ENCODE data around the gene ERICH6B.

Gene ERICH6B

GRCh38 chr13:45546410-45546765 is 69.2 kb downstream of the ERICH6B start:
- no peak for TF ChIP-seq CTCF (IDR thresholded peaks at IDR 0.05; ENCODE audit: low read depth, low read length)
- no peak overlapping the region for H3K27ac ChIP-seq
- no peaks in the 10 kb centered on the region for H3K36me3 ChIP-seq
- DNase-seq, result no peak
- H3K9me3 ChIP-seq (ENCODE audit: severe bottlenecking), result no peaks in the 10 kb centered on the region
- H3K27me3 ChIP-seq (ENCODE audit: insufficient read depth, low read depth, severe bottlenecking), result no peaks in the 10 kb centered on the region
- H3K4me3 ChIP-seq (ENCODE audit: low read depth, low read length), result no peak overlapping the region

- Histone ChIP-seq H3K27me3 (ENCODE audit: insufficient read depth, low read depth, severe bottlenecking) (no peaks in the 10 kb centered on the region), H3K36me3 (no peaks in the 10 kb centered on the region), H3K4me3 (ENCODE audit: low read depth, low read length) (no peak overlapping the region), H3K27ac (no peak overlapping the region), H3K9me3 (ENCODE audit: severe bottlenecking) (no peaks in the 10 kb centered on the region)
- TF ChIP-seq CTCF (IDR thresholded peaks at IDR 0.05; ENCODE audit: low read depth, low read length), result no peak
- DNase-seq, result no peak
Measured at GRCh38 chr13:45545686-45546409, 69.7 kb downstream of the ERICH6B start.

GRCh38 chr13:45544520-45544919 is 71.0 kb downstream of the ERICH6B start:
- Histone ChIP-seq H3K36me3 (no peaks in the 10 kb centered on the region), H3K27me3 (ENCODE audit: insufficient read depth, low read depth, severe bottlenecking) (no peaks in the 10 kb centered on the region), H3K9me3 (ENCODE audit: severe bottlenecking) (no peaks in the 10 kb centered on the region), H3K4me3 (ENCODE audit: low read depth, low read length) (no peak overlapping the region), H3K27ac (no peak overlapping the region)
- no peak for DNase-seq
- TF ChIP-seq CTCF (IDR thresholded peaks at IDR 0.05; ENCODE audit: low read depth, low read length), result 0 out of 2 replicates have a peak, but pooled peaks have one; percentile 18

- Histone ChIP-seq H3K4me3 (ENCODE audit: low read depth, low read length) (no peak overlapping the region), H3K9me3 (ENCODE audit: severe bottlenecking) (no peaks in the 10 kb centered on the region), H3K27me3 (ENCODE audit: insufficient read depth, low read depth, severe bottlenecking) (no peaks in the 10 kb centered on the region), H3K36me3 (no peaks in the 10 kb centered on the region), H3K27ac (no peak overlapping the region)
- TF ChIP-seq CTCF (IDR thresholded peaks at IDR 0.05; ENCODE audit: low read depth, low read length), result no peak
- DNase-seq, result no peak
Measured at GRCh38 chr13:45542878-45543277, 72.7 kb downstream of the ERICH6B start.

GRCh38 chr13:45542391-45542790 is 73.1 kb downstream of the ERICH6B start:
- no peak for DNase-seq
- no peak overlapping the region for H3K4me3 ChIP-seq (ENCODE audit: low read depth, low read length)
- no peak overlapping the region for H3K27ac ChIP-seq
- no peaks in the 10 kb centered on the region for H3K27me3 ChIP-seq (ENCODE audit: insufficient read depth, low read depth, severe bottlenecking)
- TF ChIP-seq CTCF (IDR thresholded peaks at IDR 0.05; ENCODE audit: low read depth, low read length), result no peak
- H3K9me3 ChIP-seq (ENCODE audit: severe bottlenecking), result no peaks in the 10 kb centered on the region
- no peaks in the 10 kb centered on the region for H3K36me3 ChIP-seq

- no peak overlapping the region for H3K27ac ChIP-seq
- no peak for TF ChIP-seq CTCF (IDR thresholded peaks at IDR 0.05; ENCODE audit: low read depth, low read length)
- no peak for DNase-seq
- no peaks in the 10 kb centered on the region for H3K27me3 ChIP-seq (ENCODE audit: insufficient read depth, low read depth, severe bottlenecking)
- no peaks in the 10 kb centered on the region for H3K9me3 ChIP-seq (ENCODE audit: severe bottlenecking)
- no peaks in the 10 kb centered on the region for H3K36me3 ChIP-seq
- H3K4me3 ChIP-seq (ENCODE audit: low read depth, low read length), result no peak overlapping the region
Measured at GRCh38 chr13:45541806-45542205, 73.7 kb downstream of the ERICH6B start.
